Endodermal cell (in vitro differentiated cells): ENCODE data around the gene FAAH. TPM values are rescaled to one million over a fixed set of nuclear protein-coding genes. Genes with fewer than 3 reads are reported as not detected.

Experiments used
- DNase-seq: peaks from one replicate; pipeline ENCODE4 v3.0.0-alpha.2; 2017
- H3K27ac ChIP-seq: 2 replicates; pipeline ENCODE4 v1.5.1; 2013; ENCODE audit warnings: mild to moderate bottlenecking, low read depth, low read length, moderate library complexity
- H3K27me3 ChIP-seq: 2 replicates; pipeline ENCODE4 v1.6.1; 2013; ENCODE audit warnings: mild to moderate bottlenecking, low read length, moderate library complexity; ENCODE audit not compliant: insufficient read depth, control insufficient read depth, poor library complexity, severe bottlenecking
- H3K36me3 ChIP-seq: 2 replicates; pipeline ENCODE4 v1.7.0; 2013; ENCODE audit warnings: mild to moderate bottlenecking, low read length, moderate library complexity; ENCODE audit not compliant: control insufficient read depth, insufficient read depth
- H3K4me1 ChIP-seq: one replicate; pipeline ENCODE4 v1.7.0; 2013; ENCODE audit warnings: low read length; ENCODE audit not compliant: control insufficient read depth, insufficient read depth
- H3K4me3 ChIP-seq: 2 replicates; pipeline ENCODE4 v1.5.1; 2013; ENCODE audit warnings: mild to moderate bottlenecking, low read length, moderate library complexity
- H3K9ac ChIP-seq: 2 replicates; pipeline ENCODE4 v1.6.1; 2013; ENCODE audit warnings: mild to moderate bottlenecking, low read length, moderate library complexity; ENCODE audit not compliant: poor library complexity, severe bottlenecking; ENCODE audit errors: extremely low read depth
- H3K9me3 ChIP-seq: 2 replicates; pipeline ENCODE4 v1.6.1; 2013; ENCODE audit warnings: mild to moderate bottlenecking, low read length, moderate library complexity; ENCODE audit not compliant: control insufficient read depth
- H3K27ac Mint-ChIP-seq: 2 replicates; pipeline ENCODE4 v1.8.0; 2020; ENCODE audit warnings: mixed read lengths
- H3K27me3 Mint-ChIP-seq: 2 replicates; pipeline ENCODE4 v1.8.0; 2021; ENCODE audit warnings: mild to moderate bottlenecking, mixed read lengths; ENCODE audit not compliant: insufficient read depth
- H3K36me3 Mint-ChIP-seq: 2 replicates; pipeline ENCODE4 v1.8.0; 2020; ENCODE audit warnings: low read depth, mixed read lengths
- H3K4me1 Mint-ChIP-seq: 2 replicates; pipeline ENCODE4 v1.8.0; 2020; ENCODE audit warnings: mixed read lengths
- H3K4me3 Mint-ChIP-seq: 2 replicates; pipeline ENCODE4 v1.8.0; 2020; ENCODE audit warnings: mild to moderate bottlenecking, moderate library complexity, mixed read lengths
- H3K9me3 Mint-ChIP-seq: 2 replicates; pipeline ENCODE4 v1.8.0; 2020; ENCODE audit warnings: mild to moderate bottlenecking, mixed read lengths
- WGBS, 2 experiments: methylation state at CpG; one replicate each; pipeline versions ENCODE4 v1.1.5 to v1.1.7; 2013; ENCODE audit warnings: missing lambda C conversion rate in 2 of 2, mixed read lengths in 1 of 2; ENCODE audit not compliant: insufficient coverage in 1 of 2, insufficient read length in 1 of 2; 5-methylcytosine and 5-hydroxymethylcytosine counted together
- total RNA-seq, 2 donors: library from RNA; stranded (reverse); fragmentation: NEBNext Ultra II Directional in 1 of 2; extraction: Animal tissue kit (Norgen Biotek cat#: 25700) in 1 of 2; gene quantifications; 2 replicates in 1 of 2; 3 replicates in 1 of 2; pipeline ENCODE4 v1.2.1, GENCODE V29; 2021
- TF ChIP-seq, protein P1 (sequence below): fragments of 200-600 bp; sonication (generic); conservative IDR thresholded peaks from 2 replicates; pipeline ENCODE4 v1.5.0; 2021; ENCODE audit warnings: antibody characterized with exemption, mild to moderate bottlenecking

Gene FAAH
- total RNA-seq, 2 donors from 2014 or later, result 27.1 to 56.6 TPM

DNA sequence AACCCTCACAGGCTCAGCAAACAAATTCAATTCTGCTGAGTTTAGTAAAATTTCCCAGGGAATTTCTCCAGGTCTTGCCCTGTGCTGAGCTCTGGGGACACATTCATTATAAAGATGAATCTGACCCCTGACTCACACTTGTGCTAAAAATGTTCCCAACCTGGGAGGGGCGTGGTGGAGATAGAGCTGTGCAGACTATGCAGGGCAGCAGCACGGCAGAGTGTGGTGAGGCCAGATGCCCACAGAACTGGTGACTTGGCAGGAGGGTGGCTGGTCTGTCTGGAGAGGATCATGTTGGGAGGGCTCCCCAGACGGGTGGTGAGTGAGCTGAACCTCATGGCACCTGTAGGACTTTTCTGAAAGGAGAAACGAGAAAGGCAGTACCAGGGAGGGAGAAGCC, 31.6 kb downstream of the FAAH start:
- H3K4me3 Mint-ChIP-seq, result no peak overlapping the region
- H3K27ac ChIP-seq, result no peak overlapping the region
- H3K9ac ChIP-seq, result no peak overlapping the region
- no peak for DNase-seq
- no peaks in the 10 kb centered on the region for H3K4me1 ChIP-seq
- peaks cover 15% of the 10 kb centered on the region for H3K27me3 Mint-ChIP-seq
- H3K36me3 Mint-ChIP-seq, result no peaks in the 10 kb centered on the region
- TF ChIP-seq, protein P1, sequence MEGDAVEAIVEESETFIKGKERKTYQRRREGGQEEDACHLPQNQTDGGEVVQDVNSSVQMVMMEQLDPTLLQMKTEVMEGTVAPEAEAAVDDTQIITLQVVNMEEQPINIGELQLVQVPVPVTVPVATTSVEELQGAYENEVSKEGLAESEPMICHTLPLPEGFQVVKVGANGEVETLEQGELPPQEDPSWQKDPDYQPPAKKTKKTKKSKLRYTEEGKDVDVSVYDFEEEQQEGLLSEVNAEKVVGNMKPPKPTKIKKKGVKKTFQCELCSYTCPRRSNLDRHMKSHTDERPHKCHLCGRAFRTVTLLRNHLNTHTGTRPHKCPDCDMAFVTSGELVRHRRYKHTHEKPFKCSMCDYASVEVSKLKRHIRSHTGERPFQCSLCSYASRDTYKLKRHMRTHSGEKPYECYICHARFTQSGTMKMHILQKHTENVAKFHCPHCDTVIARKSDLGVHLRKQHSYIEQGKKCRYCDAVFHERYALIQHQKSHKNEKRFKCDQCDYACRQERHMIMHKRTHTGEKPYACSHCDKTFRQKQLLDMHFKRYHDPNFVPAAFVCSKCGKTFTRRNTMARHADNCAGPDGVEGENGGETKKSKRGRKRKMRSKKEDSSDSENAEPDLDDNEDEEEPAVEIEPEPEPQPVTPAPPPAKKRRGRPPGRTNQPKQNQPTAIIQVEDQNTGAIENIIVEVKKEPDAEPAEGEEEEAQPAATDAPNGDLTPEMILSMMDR, result no peak
- H3K4me3 ChIP-seq, result no peak overlapping the region
- no peaks in the 10 kb centered on the region for H3K27me3 ChIP-seq
- H3K9me3 ChIP-seq, result no peaks in the 10 kb centered on the region
- H3K9me3 Mint-ChIP-seq, result no peaks in the 10 kb centered on the region
- no peaks in the 10 kb centered on the region for H3K4me1 Mint-ChIP-seq
- no peak overlapping the region for H3K27ac Mint-ChIP-seq
- 87 to 91% methylated on average over 3 to 4 of the region's 4 CpGs for WGBS, 2 experiments
- no peaks in the 10 kb centered on the region for H3K36me3 ChIP-seq

DNA sequence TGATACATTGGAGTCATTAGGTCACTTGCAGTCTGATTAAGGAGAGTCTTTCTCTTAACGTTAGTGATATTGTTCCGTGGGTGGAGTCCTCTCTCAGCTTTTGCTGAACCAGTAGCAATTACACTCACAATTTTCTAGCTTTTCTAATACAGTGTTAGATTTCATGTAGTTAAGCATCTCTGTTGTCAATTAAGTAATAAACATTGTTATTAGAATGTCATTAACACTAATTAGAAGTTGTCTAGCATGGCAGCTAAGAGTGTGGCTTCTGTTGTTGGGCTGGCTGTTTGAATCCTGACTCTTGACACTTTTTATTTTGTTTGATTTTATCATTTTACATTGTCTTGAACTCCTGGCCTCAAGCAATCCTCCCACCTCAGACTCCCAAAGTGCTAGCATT, 33.4 kb downstream of the FAAH start:
- Mint-ChIP-seq H3K4me1 (no peaks in the 10 kb centered on the region), H3K36me3 (no peaks in the 10 kb centered on the region), H3K4me3 (no peak overlapping the region), H3K27me3 (peaks cover 12% of the 10 kb centered on the region), H3K27ac (no peak overlapping the region), H3K9me3 (no peaks in the 10 kb centered on the region)
- Histone ChIP-seq H3K4me3 (no peak overlapping the region), H3K9me3 (no peaks in the 10 kb centered on the region), H3K27ac (no peak overlapping the region), H3K27me3 (no peaks in the 10 kb centered on the region), H3K9ac (no peak overlapping the region), H3K4me1 (no peaks in the 10 kb centered on the region), H3K36me3 (no peaks in the 10 kb centered on the region)
- 96% methylated on average over 2 of the region's 2 CpGs; no CpG with 5 or more reads in 1 of the 2 experiments for WGBS, 2 experiments
- TF ChIP-seq, protein P1, result no peak
- DNase-seq, result no peak

DNA sequence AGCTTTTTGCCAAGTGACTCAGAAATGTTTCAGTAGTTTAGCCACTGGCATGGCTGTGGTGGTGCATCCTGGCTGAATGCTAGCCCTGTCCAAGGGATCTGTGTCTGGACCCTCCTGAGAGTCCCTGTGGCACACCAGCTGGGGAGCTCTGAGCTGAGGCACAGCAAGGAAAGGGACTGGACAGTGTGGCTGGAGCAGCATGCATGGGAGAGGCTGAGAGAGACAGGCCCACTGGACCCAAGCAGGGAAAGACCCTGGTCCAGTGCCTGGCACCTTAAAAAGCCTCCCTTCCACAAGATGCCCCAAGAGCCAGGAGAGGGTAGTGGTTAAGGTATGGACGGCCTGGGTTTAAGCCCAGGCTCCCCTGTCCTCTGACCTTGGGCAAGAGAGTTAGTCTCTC, 35.3 kb downstream of the FAAH start:
- Mint-ChIP-seq H3K9me3 (no peaks in the 10 kb centered on the region), H3K27ac (no peak overlapping the region), H3K36me3 (no peaks in the 10 kb centered on the region), H3K27me3 (peaks cover 26% of the 10 kb centered on the region), H3K4me3 (no peak overlapping the region), H3K4me1 (no peaks in the 10 kb centered on the region)
- Histone ChIP-seq H3K27ac (no peak overlapping the region), H3K4me1 (no peaks in the 10 kb centered on the region), H3K9ac (no peak overlapping the region), H3K36me3 (no peaks in the 10 kb centered on the region), H3K4me3 (no peak overlapping the region), H3K27me3 (peaks cover under 1% of the 10 kb centered on the region), H3K9me3 (no peaks in the 10 kb centered on the region)
- TF ChIP-seq, protein P1, result no peak
- no peak for DNase-seq
- WGBS, 2 experiments, result 94% methylated on average over 1 of the region's 1 CpG; no CpG with 5 or more reads in 1 of the 2 experiments
